K562 (cell line): ENCODE measurements around the gene RAB7A. TPM values are rescaled to one million over a fixed set of nuclear protein-coding genes. Genes with fewer than 3 reads are reported as not detected.

Source experiments
- ATAC-seq: fragments of 200-7000 bp; cut with Tn5 transposase; 3 replicates; pipeline ENCODE4 v1.9.1; 2020; ENCODE audit warnings: moderate library complexity
- BruUV-seq: library from RNA; stranded (reverse); fragments of 400-500 nt; replicated peaks from 2 replicates; lab custom pipeline; 2021; lab: Mats Ljungman, UMichigan
- CTCF ChIA-PET: fragments of 300-600 bp; formaldehyde crosslinking; extraction: SDS; loops from one replicate; lab custom pipeline; 2021; ENCODE audit warnings: low intra/inter-chr PET ratio; lab: Yijun Ruan, JAX
- POLR2A ChIA-PET: fragments of 300-600, 350-650 bp; sonication (Branson Sonifier 250); formaldehyde crosslinking; extraction: SDS; loops from one replicate; lab custom pipeline; 2021; ENCODE audit warnings: antibody characterized with exemption, inconsistent platforms; lab: Yijun Ruan, JAX
- DNase-seq, 4 experiments: peaks; one replicate each; pipeline versions ENCODE4 v3.0.0 to v3.0.0-alpha.2; 2011 to 2018; ENCODE audit warnings: low spot score in 3 of 4, mixed read lengths in 3 of 4; ENCODE audit errors: extremely low read depth in 1 of 4
- FAIRE-seq: peaks from 2 replicates; lab custom pipeline; 2011; peaks lifted over from hg19 to GRCh38; lab: Jason Lieb, UNC
- H2AFZ ChIP-seq: 2 replicates; pipeline ENCODE4 v1.6.0; 2011; ENCODE audit warnings: low read depth, low read length, control low read depth, inconsistent platforms
- H3K27ac ChIP-seq: fragments of 200-600 bp; 3 replicates; pipeline ENCODE4 v1.8.0; 2011; ENCODE audit warnings: low read depth, mild to moderate bottlenecking, control low read depth, inconsistent platforms, low read length, moderate library complexity, mixed read lengths; ENCODE audit errors: extremely low read depth
- H3K27me3 ChIP-seq, 2 experiments: fragments of 300-600 bp in 1 of 2; 2 replicates in 1 of 2; 3 replicates in 1 of 2; pipeline versions ENCODE4 v1.6.0 to v1.8.0; 2011; ENCODE audit warnings: inconsistent platforms in 2 of 2, low read length in 2 of 2, mild to moderate bottlenecking in 1 of 2, mixed read lengths in 1 of 2, moderate library complexity in 1 of 2; ENCODE audit not compliant: control insufficient read depth in 2 of 2, insufficient read depth in 2 of 2
- H3K36me3 ChIP-seq: fragments of 300-600 bp; 3 replicates; pipeline ENCODE4 v1.8.0; 2011; ENCODE audit warnings: mild to moderate bottlenecking, low read length, inconsistent platforms; ENCODE audit not compliant: control insufficient read depth, insufficient read depth
- H3K4me1 ChIP-seq, 2 experiments: fragments of 200-600 bp in 1 of 2; replicated peaks in 1 of 2; 2 replicates in 1 of 2; 3 replicates in 1 of 2; pipeline versions ENCODE4 v1.5.1 to v1.8.0; 2011; ENCODE audit warnings: inconsistent platforms in 2 of 2, low read length in 2 of 2, mild to moderate bottlenecking in 1 of 2, mixed read lengths in 1 of 2, moderate library complexity in 1 of 2; ENCODE audit not compliant: control insufficient read depth in 2 of 2, insufficient read depth in 2 of 2
- H3K4me2 ChIP-seq: 2 replicates; pipeline ENCODE4 v1.6.1; 2011; ENCODE audit warnings: low read length, control low read depth, inconsistent platforms, mixed read lengths; ENCODE audit not compliant: insufficient read depth
- H3K4me3 ChIP-seq: fragments of 200-600 bp; sonication (generic), shearing (Covaris generic); 2 replicates; pipeline ENCODE4 v1.5.1; 2016; ENCODE audit warnings: control low read depth, inconsistent platforms
- H3K79me2 ChIP-seq: fragments of 200-600 bp; 3 replicates; pipeline ENCODE4 v1.8.0; 2011; ENCODE audit warnings: low read length, inconsistent platforms; ENCODE audit not compliant: control insufficient read depth, insufficient read depth
- H3K9ac ChIP-seq, 2 experiments: 2 replicates each; pipeline versions ENCODE4 v1.6.0 to v1.6.1; 2011; ENCODE audit warnings: low read depth in 2 of 2, low read length in 2 of 2, control low read depth in 1 of 2, inconsistent platforms in 1 of 2, mild to moderate bottlenecking in 1 of 2, mixed read lengths in 1 of 2; ENCODE audit not compliant: insufficient read depth in 1 of 2
- H3K9me1 ChIP-seq: one replicate; pipeline ENCODE4 v1.6.0; 2011; ENCODE audit warnings: inconsistent platforms, mild to moderate bottlenecking, low read length, moderate library complexity; ENCODE audit not compliant: control insufficient read depth, insufficient read depth
- H3K9me3 ChIP-seq: replicated peaks from 2 replicates; pipeline ENCODE4 v1.5.1; 2011; ENCODE audit warnings: low read depth, low read length, inconsistent platforms; ENCODE audit not compliant: control insufficient read depth, insufficient read depth
- H4K20me1 ChIP-seq: replicated peaks from 2 replicates; pipeline ENCODE4 v1.6.1; 2011; ENCODE audit warnings: low read length, inconsistent platforms, mixed read lengths; ENCODE audit not compliant: control insufficient read depth, insufficient read depth
- ARID1B ChIP-seq: fragments of 450-650 bp; IDR thresholded peaks from 2 replicates; pipeline ENCODE4 v1.6.1; 2016; ENCODE audit warnings: antibody characterized with exemption, mild to moderate bottlenecking, inconsistent platforms
- BCOR ChIP-seq: fragments of 450-650 bp; IDR thresholded peaks from 2 replicates; pipeline ENCODE4 v1.6.1; 2016
- C11orf30 ChIP-seq: fragments of 450-650 bp; IDR thresholded peaks from 2 replicates; pipeline ENCODE4 v1.6.1; 2016; ENCODE audit warnings: low read depth, mild to moderate bottlenecking
- CBX1 ChIP-seq: sonication (generic); IDR thresholded peaks from 2 replicates; pipeline ENCODE4 v1.6.1; 2016; ENCODE audit warnings: antibody characterized with exemption, low read depth, mild to moderate bottlenecking
- HDAC1 ChIP-seq, 2 experiments: fragments of 450-650 bp; IDR thresholded peaks; 2 replicates each; pipeline ENCODE4 v1.6.1; 2016 to 2017; ENCODE audit warnings: inconsistent platforms in 1 of 2, mild to moderate bottlenecking in 1 of 2, moderate library complexity in 1 of 2
- KDM1A ChIP-seq, 2 experiments: fragments of 450-650 bp; IDR thresholded peaks; 2 replicates each; pipeline ENCODE4 v1.6.1; 2016; ENCODE audit warnings: mild to moderate bottlenecking in 2 of 2
- MAFF ChIP-seq: IDR thresholded peaks from 2 replicates; pipeline ENCODE4 v1.6.1; 2012; ENCODE audit warnings: low read length, improper control_type of control experiment
- MAFG ChIP-seq: fragments of 450-650 bp; conservative IDR thresholded peaks from 2 replicates; pipeline ENCODE4 v1.6.1; 2016; ENCODE audit warnings: missing genetic modification characterization, missing compliant biosample characterization
- MED1 ChIP-seq: sonication (generic); formaldehyde crosslinking; IDR thresholded peaks from 2 replicates; pipeline ENCODE4 v1.8.1; 2023; ENCODE audit warnings: missing genetic modification reagents, borderline replicate concordance
- NFIC ChIP-seq: fragments of 450-650 bp; IDR thresholded peaks from 2 replicates; pipeline ENCODE4 v1.6.1; 2017; ENCODE audit warnings: mild to moderate bottlenecking, inconsistent platforms
- NR0B1 ChIP-seq: fragments of 450-650 bp; IDR thresholded peaks from one replicate; pipeline ENCODE4 v1.6.1; 2018; ENCODE audit warnings: mild to moderate bottlenecking, moderate library complexity; ENCODE audit not compliant: partially characterized antibody
- RBM25 ChIP-seq: fragments of 200-400 bp; formaldehyde crosslinking; IDR thresholded peaks from 2 replicates; pipeline ENCODE4 v1.6.1; 2018; ENCODE audit warnings: low read length, low read depth, moderate library complexity; ENCODE audit not compliant: severe bottlenecking
- RBM39 ChIP-seq: fragments of 200-400 bp; formaldehyde crosslinking; optimal IDR thresholded peaks from 2 replicates; pipeline ENCODE3; 2018; ENCODE audit warnings: low read depth, low read length
- SMARCA5 ChIP-seq: fragments of 450-650 bp; IDR thresholded peaks from 2 replicates; pipeline ENCODE4 v1.6.1; 2016
- SOX6 ChIP-seq: fragments of 450-650 bp; IDR thresholded peaks from 2 replicates; pipeline ENCODE4 v1.6.1; 2014; ENCODE audit warnings: mild to moderate bottlenecking
- TEAD4 ChIP-seq, 2 experiments: sonication (generic) in 1 of 2; formaldehyde crosslinking in 1 of 2; IDR thresholded peaks; 2 replicates each; pipeline versions ENCODE4 v1.6.1 to v1.8.0; 2012 to 2022; ENCODE audit warnings: borderline replicate concordance in 1 of 2, inconsistent platforms in 1 of 2, low read length in 1 of 2, mild to moderate bottlenecking in 1 of 2, missing genetic modification reagents in 1 of 2
- WHSC1 ChIP-seq: IDR thresholded peaks from one replicate; pipeline ENCODE4 v1.6.1; 2012; ENCODE audit warnings: low read length, control low read depth, inconsistent platforms
- ZBTB12 ChIP-seq: fragments of 250-450 bp; sonication (Bioruptor Pico); IDR thresholded peaks from 2 replicates; pipeline ENCODE4 v1.4.0; 2020
- ZNF3 ChIP-seq: fragments of 250-450 bp; sonication (Bioruptor Pico); IDR thresholded peaks from 2 replicates; pipeline ENCODE4 v1.5.0; 2021; ENCODE audit warnings: mild to moderate bottlenecking, moderate library complexity
- ZNF436 ChIP-seq: fragments of 250-450, 450-650 bp; sonication (Bioruptor Pico); formaldehyde crosslinking; IDR thresholded peaks from 2 replicates; pipeline ENCODE4 v1.7.0; 2020; ENCODE audit warnings: mild to moderate bottlenecking
- WGBS: fragments of 100-300 bp; shearing (Covaris generic); methylation state at CpG from one replicate; pipeline ENCODE4 v1.1.6; 2016; ENCODE audit warnings: low coverage, mixed read lengths; ENCODE audit not compliant: insufficient coverage; ENCODE audit errors: missing lambda C conversion rate; 5-methylcytosine and 5-hydroxymethylcytosine counted together
- in situ Hi-C: fragments of 300-500 bp; cut with MboI; formaldehyde crosslinking; loops from 4 replicates; pipeline ENCODE4 v1.15.0; 2018; ENCODE audit warnings: inconsistent platforms, mixed read lengths
- intact Hi-C: fragments of 100-400 bp; cut with micrococcal nuclease; formaldehyde crosslinking; loops from 2 replicates; pipeline ENCODE4 v1.14.2; 2022
- polyA plus RNA-seq, 8 experiments: library from polyadenylated mRNA; depleted of rRNA in 4 of 8; stranded (reverse) in 5 of 8; unstranded in 3 of 8; fragments of >200 nt; fragmentation: Nextera tagmentation in 2 of 8; fragmentation: Illumina TruSeq in 1 of 8; extraction: Ambion mirVana in 2 of 8; extraction: Trizol in 1 of 8; gene quantifications; 2 replicates each; pipeline versions ENCODE4 v1.2.1 to v1.2.3, GENCODE V29; 2011 to 2014; ENCODE audit warnings: inconsistent platforms in 1 of 8, missing spikeins in 1 of 8
- total RNA-seq, 7 experiments: library from RNA; depleted of rRNA in 6 of 7; stranded (reverse); fragments of >200 nt in 6 of 7; fragmentation: Illumina TruSeq in 2 of 7; extraction: Trizol in 2 of 7; gene quantifications; 2 replicates each; pipeline versions ENCODE4 v1.2.1 to v1.2.3, GENCODE V29; 2011 to 2021; ENCODE audit warnings: low replicate concordance in 1 of 7

Gene RAB7A
- total and polyA plus RNA-seq, 9 of the 15 experiments (the other 6 are each of a cell fraction or from before 2014, with no cell fraction given), result 30.9 to 204 (median 72.8) TPM

- Histone ChIP-seq H3K9me3 (no peaks in the 10 kb centered on the region), H3K9ac (peak overlapping the region in 1 of 2 experiments; percentile 58; a peak in 2 of 4 replicates), H3K4me1 (peaks cover 20 to 35% of the 10 kb centered on the region in 2 experiments; a peak in 4 of 5 replicates), H3K79me2 (no peaks in the 10 kb centered on the region), H3K9me1 (no peaks in the 10 kb centered on the region), H3K27me3 (no peaks in the 10 kb centered on the region), H3K4me3 (no peak overlapping the region), H3K27ac (no peak overlapping the region), H3K36me3 (no peaks in the 10 kb centered on the region), H3K4me2 (no peak overlapping the region), H2AFZ (no peak overlapping the region), H4K20me1 (no peaks in the 10 kb centered on the region)
- DNase-seq, result peak in 1 of 4 experiments; percentile 33
- BruUV-seq, result no TSS peak
- intact Hi-C loops, result no loop called here
- no peak for FAIRE-seq
- ChIA-PET POLR2A (no interaction called here), CTCF (no interaction called here)
- in situ Hi-C loops, result no loop called here
- ATAC-seq, result no peak
- WGBS, result 24% methylated on average over 7 of the region's 10 CpGs
- no peak for TF ChIP-seq MED1 (CRISPR knock-in tag)
- TF ChIP-seq ZNF436 (CRISPR knock-in tag), result peak; percentile 85
- peak; percentile 56 for TF ChIP-seq NFIC
- peak; percentile 33; the same call in 1 of the 2 replicates for TF ChIP-seq ARID1B
- no peak for TF ChIP-seq ZBTB12
- 0 out of 4 replicates have a peak, but pooled peaks of 1 of the 2 experiments have one; percentile 31 for TF ChIP-seq HDAC1 (IDR thresholded peaks at IDR 0.05)
- TF ChIP-seq BCOR, result 0 out of 2 replicates have a peak, but pooled peaks have one; percentile 30
- TF ChIP-seq WHSC1, result no peak
- TF ChIP-seq NR0B1, result no peak
- TF ChIP-seq SOX6, result no peak
- no peak for TF ChIP-seq RBM39
- 0 out of 2 replicates have a peak, but pooled peaks have one; percentile 32 for TF ChIP-seq SMARCA5
- peak; percentile 70 for TF ChIP-seq TEAD4 (IDR thresholded peaks at IDR 0.05; ENCODE audit: low read length)
- TF ChIP-seq TEAD4 (CRISPR knock-in tag; IDR thresholded peaks at IDR 0.05; ENCODE audit: borderline replicate concordance), result no peak
- peak; percentile 98 for TF ChIP-seq ZNF3 (CRISPR knock-in tag)
- TF ChIP-seq MAFG (tag), result peak; percentile 76
- peak; percentile 88 for TF ChIP-seq C11orf30
- peak; percentile 65 for TF ChIP-seq RBM25
- peak; percentile 74 for TF ChIP-seq MAFF
- peak; percentile 70 to 75 for TF ChIP-seq KDM1A (IDR thresholded peaks at IDR 0.05)
- no peak for TF ChIP-seq CBX1
Measured at GRCh38 chr3:128841926-128842920, 116.2 kb downstream of the RAB7A start.
